Vagina (tissue), 2 donors: ENCODE measurements around the gene AKR1D1.

ENCODE experiments used
- POLR2A ChIP-seq, 2 donors: fragments of 450-650 bp; IDR thresholded peaks; one replicate each; pipeline ENCODE4 v1.6.1; 2017; ENCODE audit warnings: antibody characterized with exemption in 2 of 2, mild to moderate bottlenecking in 2 of 2, moderate library complexity in 2 of 2
- TF ChIP-seq, protein P1 (sequence below), 3 experiments: fragments of 450-650 bp in 2 of 3; fragments of 200-600 bp in 1 of 3; sonication (generic) in 1 of 3; IDR thresholded peaks; one replicate each; pipeline ENCODE4 v1.5.1; 2017 to 2019; ENCODE audit warnings: antibody characterized with exemption in 3 of 3, mild to moderate bottlenecking in 2 of 3, moderate library complexity in 2 of 3

DNA sequence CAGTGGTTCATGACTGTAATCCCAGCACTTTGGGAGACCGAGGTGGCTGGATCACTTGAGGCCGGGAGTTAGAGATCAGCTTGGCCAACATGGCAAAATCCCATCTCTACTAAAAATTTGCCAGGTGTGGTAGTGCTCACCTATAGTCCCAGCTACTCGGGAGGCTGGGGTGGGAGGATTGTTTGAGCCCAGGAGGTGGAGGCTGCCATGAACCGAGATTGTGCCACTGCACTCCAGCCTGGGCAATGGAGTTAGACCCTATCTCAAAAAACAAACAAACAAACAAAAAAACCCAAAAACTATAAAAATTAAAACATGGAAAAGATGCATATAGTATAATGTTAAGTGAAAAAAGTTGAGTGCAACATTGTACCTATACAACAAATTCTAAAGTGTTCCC is 81.4 kb downstream of the AKR1D1 start:
- TF ChIP-seq, protein P1, sequence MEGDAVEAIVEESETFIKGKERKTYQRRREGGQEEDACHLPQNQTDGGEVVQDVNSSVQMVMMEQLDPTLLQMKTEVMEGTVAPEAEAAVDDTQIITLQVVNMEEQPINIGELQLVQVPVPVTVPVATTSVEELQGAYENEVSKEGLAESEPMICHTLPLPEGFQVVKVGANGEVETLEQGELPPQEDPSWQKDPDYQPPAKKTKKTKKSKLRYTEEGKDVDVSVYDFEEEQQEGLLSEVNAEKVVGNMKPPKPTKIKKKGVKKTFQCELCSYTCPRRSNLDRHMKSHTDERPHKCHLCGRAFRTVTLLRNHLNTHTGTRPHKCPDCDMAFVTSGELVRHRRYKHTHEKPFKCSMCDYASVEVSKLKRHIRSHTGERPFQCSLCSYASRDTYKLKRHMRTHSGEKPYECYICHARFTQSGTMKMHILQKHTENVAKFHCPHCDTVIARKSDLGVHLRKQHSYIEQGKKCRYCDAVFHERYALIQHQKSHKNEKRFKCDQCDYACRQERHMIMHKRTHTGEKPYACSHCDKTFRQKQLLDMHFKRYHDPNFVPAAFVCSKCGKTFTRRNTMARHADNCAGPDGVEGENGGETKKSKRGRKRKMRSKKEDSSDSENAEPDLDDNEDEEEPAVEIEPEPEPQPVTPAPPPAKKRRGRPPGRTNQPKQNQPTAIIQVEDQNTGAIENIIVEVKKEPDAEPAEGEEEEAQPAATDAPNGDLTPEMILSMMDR (IDR thresholded peaks at IDR 0.05), result no peak
- TF ChIP-seq POLR2A (IDR thresholded peaks at IDR 0.05), result no peak
